Keratinocyte (primary cell): ENCODE data around the gene WDR7. TPM values are rescaled to one million over a fixed set of nuclear protein-coding genes. Genes with fewer than 3 reads are reported as not detected.

Experiments
- DNase-seq: peaks from one replicate; pipeline ENCODE4 v3.0.0-alpha.2; 2011; ENCODE audit warnings: low read depth, missing footprints, low spot score
- FAIRE-seq: peaks from 2 replicates; lab custom pipeline; 2011; peaks lifted over from hg19 to GRCh38; lab: Jason Lieb, UNC
- H2AFZ ChIP-seq: 2 replicates; pipeline ENCODE4 v1.6.0; 2012; ENCODE audit warnings: low read length, control low read depth, inconsistent platforms; ENCODE audit not compliant: control insufficient read depth
- H3K27ac ChIP-seq: 2 replicates; pipeline ENCODE4 v1.5.1; 2011; ENCODE audit warnings: low read length; ENCODE audit not compliant: control insufficient read depth, insufficient read depth
- H3K27me3 ChIP-seq: 3 replicates; pipeline ENCODE4 v1.6.0; 2011; ENCODE audit warnings: low read length; ENCODE audit not compliant: control insufficient read depth, insufficient read depth; ENCODE audit errors: extremely low read depth
- H3K36me3 ChIP-seq, 2 experiments: 2 replicates in 1 of 2; 3 replicates in 1 of 2; pipeline ENCODE4 v1.5.1; 2011; ENCODE audit warnings: low read length in 2 of 2, mild to moderate bottlenecking in 1 of 2; ENCODE audit not compliant: control insufficient read depth in 2 of 2, insufficient read depth in 2 of 2; ENCODE audit errors: extremely low read depth in 1 of 2
- H3K4me1 ChIP-seq: 3 replicates; pipeline ENCODE4 v1.5.1; 2011; ENCODE audit warnings: low read length; ENCODE audit not compliant: control insufficient read depth, insufficient read depth; ENCODE audit errors: extremely low read depth
- H3K4me2 ChIP-seq: 3 replicates; pipeline ENCODE4 v1.6.0; 2011; ENCODE audit warnings: low read depth, low read length; ENCODE audit not compliant: control insufficient read depth, insufficient read depth; ENCODE audit errors: extremely low read depth
- H3K4me3 ChIP-seq, 3 experiments: fragments of 200-600 bp in 1 of 3; sonication (generic) in 1 of 3; 2 replicates in 2 of 3; 3 replicates in 1 of 3; pipeline ENCODE4 v1.5.1; 2011 to 2016; ENCODE audit warnings: low read length in 3 of 3, mild to moderate bottlenecking in 3 of 3, control low read depth in 2 of 3, inconsistent platforms in 1 of 3, low read depth in 1 of 3, mixed read lengths in 1 of 3, mixed run types in 1 of 3, moderate library complexity in 1 of 3; ENCODE audit not compliant: control insufficient read depth in 2 of 3, insufficient read depth in 2 of 3; ENCODE audit errors: extremely low read depth in 1 of 3
- H3K79me2 ChIP-seq: 2 replicates; pipeline ENCODE4 v1.6.0; 2012; ENCODE audit warnings: low read length; ENCODE audit not compliant: control insufficient read depth, insufficient read depth
- H3K9ac ChIP-seq: 3 replicates; pipeline ENCODE4 v1.6.0; 2011; ENCODE audit warnings: low read length; ENCODE audit not compliant: control insufficient read depth, insufficient read depth; ENCODE audit errors: extremely low read depth
- H3K9me1 ChIP-seq: 3 replicates; pipeline ENCODE4 v1.6.0; 2011; ENCODE audit warnings: low read length; ENCODE audit not compliant: control insufficient read depth, insufficient read depth; ENCODE audit errors: extremely low read depth
- H3K9me3 ChIP-seq: 2 replicates; pipeline ENCODE4 v1.5.1; 2012; ENCODE audit warnings: low read depth, low read length; ENCODE audit not compliant: control insufficient read depth
- H4K20me1 ChIP-seq: 3 replicates; pipeline ENCODE4 v1.6.0; 2011; ENCODE audit warnings: low read length; ENCODE audit not compliant: control insufficient read depth, insufficient read depth; ENCODE audit errors: extremely low read depth
- EZH2 ChIP-seq: IDR thresholded peaks from one replicate; pipeline ENCODE4 v1.6.1; 2012; ENCODE audit warnings: inconsistent platforms, mild to moderate bottlenecking, low read length, moderate library complexity
- dilution Hi-C: fragments of 300-500 bp; cut with MboI; formaldehyde crosslinking; loops from one replicate; pipeline ENCODE4 v1.7.0; 2020; ENCODE audit warnings: low sequenced_read_pairs; ENCODE audit not compliant: extremely low pct_ligation_motif_present
- polyA plus RNA-seq, 5 experiments: library from polyadenylated mRNA; depleted of rRNA in 3 of 5; stranded (reverse) in 3 of 5; stranded (forward) in 1 of 5; unstranded in 1 of 5; fragments of >200 nt; gene quantifications; 1 replicate in 1 of 5; 2 replicates in 3 of 5; 3 replicates in 1 of 5; pipeline versions ENCODE4 v1.2.1 to v1.2.3, GENCODE V29; 2011 to 2012; ENCODE audit warnings: missing spikeins in 2 of 5, low read depth in 1 of 5, low replicate concordance in 1 of 5
- small RNA-seq, 3 experiments: library from RNA; depleted of rRNA; stranded (forward); fragments of <200 nt; gene quantifications; one replicate each; pipeline ENCODE3, GENCODE V24; 2012; ENCODE audit warnings: low read depth in 3 of 3, low replicate concordance in 1 of 3; ENCODE audit not compliant: insufficient read length in 3 of 3
- TF ChIP-seq, protein P1 (sequence below), 3 experiments: IDR thresholded peaks in 1 of 3; conservative IDR thresholded peaks in 1 of 3; optimal IDR thresholded peaks in 1 of 3; 2 replicates in 2 of 3; 3 replicates in 1 of 3; pipeline versions ENCODE3 to v1.5.1; 2011; ENCODE audit warnings: low read length in 3 of 3, mild to moderate bottlenecking in 3 of 3, moderate library complexity in 2 of 3, control low read depth in 1 of 3, inconsistent platforms in 1 of 3; ENCODE audit not compliant: insufficient read depth in 2 of 3; ENCODE audit errors: extremely low read depth in 1 of 3

Gene WDR7
- polyA plus RNA-seq, 1 donor (not counting 4 experiments of a cell fraction or from before 2014, with no cell fraction given) = 6.9 TPM

DNA sequence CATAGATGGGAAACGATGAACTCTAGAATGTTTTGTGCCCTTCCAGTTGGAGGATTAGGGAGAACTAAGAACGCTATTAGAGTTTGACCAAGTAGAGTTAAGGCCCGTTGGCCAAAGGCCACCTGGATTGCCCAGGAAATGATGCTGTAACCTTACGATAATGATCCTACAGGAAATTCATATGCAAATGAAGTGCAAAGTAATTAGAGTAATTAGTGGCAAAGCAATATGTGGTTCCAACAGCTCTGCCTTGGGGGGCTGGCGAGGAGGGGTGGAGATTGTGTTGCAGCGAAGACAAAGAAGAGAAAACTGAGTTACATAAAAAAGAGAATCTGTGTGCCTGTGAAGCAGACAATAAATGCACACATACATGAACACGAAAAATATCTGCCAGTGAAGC, 434.2 kb downstream of the WDR7 start:
- H3K9me3 ChIP-seq = no peaks in the 10 kb centered on the region
- no peaks in the 10 kb centered on the region for H3K79me2 ChIP-seq
- dilution Hi-C loops = no loop called here
- H4K20me1 ChIP-seq = no peaks in the 10 kb centered on the region
- H3K9ac ChIP-seq = no peak overlapping the region
- TF ChIP-seq EZH2 = no peak
- TF ChIP-seq, protein P1, sequence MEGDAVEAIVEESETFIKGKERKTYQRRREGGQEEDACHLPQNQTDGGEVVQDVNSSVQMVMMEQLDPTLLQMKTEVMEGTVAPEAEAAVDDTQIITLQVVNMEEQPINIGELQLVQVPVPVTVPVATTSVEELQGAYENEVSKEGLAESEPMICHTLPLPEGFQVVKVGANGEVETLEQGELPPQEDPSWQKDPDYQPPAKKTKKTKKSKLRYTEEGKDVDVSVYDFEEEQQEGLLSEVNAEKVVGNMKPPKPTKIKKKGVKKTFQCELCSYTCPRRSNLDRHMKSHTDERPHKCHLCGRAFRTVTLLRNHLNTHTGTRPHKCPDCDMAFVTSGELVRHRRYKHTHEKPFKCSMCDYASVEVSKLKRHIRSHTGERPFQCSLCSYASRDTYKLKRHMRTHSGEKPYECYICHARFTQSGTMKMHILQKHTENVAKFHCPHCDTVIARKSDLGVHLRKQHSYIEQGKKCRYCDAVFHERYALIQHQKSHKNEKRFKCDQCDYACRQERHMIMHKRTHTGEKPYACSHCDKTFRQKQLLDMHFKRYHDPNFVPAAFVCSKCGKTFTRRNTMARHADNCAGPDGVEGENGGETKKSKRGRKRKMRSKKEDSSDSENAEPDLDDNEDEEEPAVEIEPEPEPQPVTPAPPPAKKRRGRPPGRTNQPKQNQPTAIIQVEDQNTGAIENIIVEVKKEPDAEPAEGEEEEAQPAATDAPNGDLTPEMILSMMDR (optimal IDR thresholded peaks at IDR 0.05 in 1 of 3, IDR thresholded peaks at IDR 0.05 in 1 of 3, conservative IDR thresholded peaks at IDR 0.05 in 1 of 3; ENCODE audit: extremely low read depth in 1 of 3, insufficient read depth in 2 of 3, low read length in 3 of 3) = no peak
- H3K9me1 ChIP-seq = no peaks in the 10 kb centered on the region
- no peak overlapping the region for H2AFZ ChIP-seq
- H3K27ac ChIP-seq = no peak overlapping the region
- DNase-seq (no peak), FAIRE-seq (no peak)
- no peak overlapping the region for H3K4me3 ChIP-seq
- H3K36me3 ChIP-seq = no peaks in the 10 kb centered on the region
- H3K4me1 ChIP-seq = no peaks in the 10 kb centered on the region
- no peaks in the 10 kb centered on the region for H3K27me3 ChIP-seq
- no peak overlapping the region for H3K4me2 ChIP-seq

DNA sequence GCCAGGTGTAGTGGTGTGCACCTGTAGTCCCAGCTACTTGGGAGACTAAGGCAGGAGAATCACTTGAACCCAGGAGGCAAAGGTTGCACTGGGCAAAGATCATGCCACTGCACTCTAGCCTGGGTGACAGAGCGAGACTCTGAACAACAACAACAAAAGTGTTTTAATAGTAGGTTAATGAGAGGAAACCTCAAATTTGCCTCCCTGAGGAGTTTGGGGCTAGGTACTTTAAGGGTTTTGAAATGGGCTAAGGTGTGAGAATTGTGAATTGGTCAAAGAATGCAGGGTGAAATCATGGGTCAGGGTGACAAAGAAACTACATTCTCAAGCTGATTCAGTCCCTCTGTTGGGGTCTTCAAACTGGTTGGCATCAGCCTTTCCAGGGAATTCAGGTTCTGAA, 435.0 kb downstream of the WDR7 start:
- no peak overlapping the region for H2AFZ ChIP-seq
- no peaks in the 10 kb centered on the region for H3K9me1 ChIP-seq
- no peaks in the 10 kb centered on the region for H3K9me3 ChIP-seq
- no peak overlapping the region for H3K27ac ChIP-seq
- DNase-seq (no peak), FAIRE-seq (no peak)
- no peak overlapping the region for H3K4me2 ChIP-seq
- dilution Hi-C loops = no loop called here
- H4K20me1 ChIP-seq = no peaks in the 10 kb centered on the region
- H3K9ac ChIP-seq = no peak overlapping the region
- TF ChIP-seq, protein P1 (optimal IDR thresholded peaks at IDR 0.05 in 1 of 3, IDR thresholded peaks at IDR 0.05 in 1 of 3, conservative IDR thresholded peaks at IDR 0.05 in 1 of 3; ENCODE audit: extremely low read depth in 1 of 3, insufficient read depth in 2 of 3, low read length in 3 of 3) = no peak
- no peak for TF ChIP-seq EZH2
- H3K4me3 ChIP-seq = no peak overlapping the region
- no peaks in the 10 kb centered on the region for H3K79me2 ChIP-seq
- no peaks in the 10 kb centered on the region for H3K36me3 ChIP-seq
- no peaks in the 10 kb centered on the region for H3K27me3 ChIP-seq
- H3K4me1 ChIP-seq = no peaks in the 10 kb centered on the region

Small RNAs within 50 kb of the gene (small RNA-seq; reads per million reads assigned to genes)
- gene RF00012 (0 reads per million in 3 experiments), gene RF00019 (0 reads per million in 3 experiments)

Other genes starting within 250 kb of the WDR7 start
- gene TXNL1, start 12.8 kb upstream of the WDR7 start, polyA plus RNA-seq = 39.4 to 92.5 TPM (median 58.7 TPM) in 3 replicates